ENCODE results near the gene TWSG1. TPM values are rescaled to one million over a fixed set of nuclear protein-coding genes. Genes with fewer than 3 reads are reported as not detected.

Gene TWSG1
- total RNA-seq, 1 experiment from 2014 or later: 19.3 TPM

- Mint-ChIP-seq H3K9me3 (peaks cover 3% of the 10 kb centered on the region; the same call in 1 of the 2 replicates), H3K27me3 (ENCODE audit: low read depth) (no peaks in the 10 kb centered on the region), H3K4me3 (no peak overlapping the region), H3K4me1 (no peaks in the 10 kb centered on the region), H3K36me3 (peaks cover 8% of the 10 kb centered on the region; the same call in 1 of the 2 replicates), H3K27ac (no peak overlapping the region)
- ChIA-PET CTCF (interaction anchor here (1.2 kb wide), 1 partner anchor 13 kb away, joined by 3 read pairs; the partner anchor contains the start of gene TWSG1), POLR2A (interaction anchor here (1.8 kb wide), 1 partner anchor 12 kb away, joined by 6 read pairs; the partner anchor contains the start of gene TWSG1)
- DNase-seq (ENCODE audit: low spot score): no peak
- no peak for ATAC-seq
- no peak for TF ChIP-seq CREB1 (CRISPR knock-in tag; IDR thresholded peaks at IDR 0.05)
- no peak for TF ChIP-seq ATF1 (CRISPR knock-in tag; IDR thresholded peaks at IDR 0.05)
- TF ChIP-seq ELF4 (CRISPR knock-in tag; IDR thresholded peaks at IDR 0.05; ENCODE audit: low read depth): no peak
- no peak for TF ChIP-seq PRRX2 (CRISPR knock-in tag; IDR thresholded peaks at IDR 0.05)
- TF ChIP-seq MXD4 (CRISPR knock-in tag; IDR thresholded peaks at IDR 0.05; ENCODE audit: borderline replicate concordance): no peak
- TF ChIP-seq ZNF425 (CRISPR knock-in tag; conservative IDR thresholded peaks at IDR 0.05): no peak
Observed at GRCh38 chr18:9321736-9322135, 12.8 kb upstream of the TWSG1 start.

GRCh38 chr18:9322744-9323143 is 11.8 kb upstream of the TWSG1 start:
- H3K27ac Mint-ChIP-seq: no peak overlapping the region
- TF ChIP-seq PRDM15 (CRISPR knock-in tag; IDR thresholded peaks at IDR 0.05) (no peak), NFE2L1 (CRISPR knock-in tag; IDR thresholded peaks at IDR 0.05) (no peak), CBFB (CRISPR knock-in tag; IDR thresholded peaks at IDR 0.05; ENCODE audit: low read depth) (no peak), ATF6 (CRISPR knock-in tag; IDR thresholded peaks at IDR 0.05) (no peak), USF2 (CRISPR knock-in tag; IDR thresholded peaks at IDR 0.05) (no peak), RELA (CRISPR knock-in tag; IDR thresholded peaks at IDR 0.05; ENCODE audit: borderline replicate concordance) (no peak), ZNF425 (CRISPR knock-in tag; conservative IDR thresholded peaks at IDR 0.05) (no peak), AR (CRISPR knock-in tag; IDR thresholded peaks at IDR 0.05) (no peak), NFYB (CRISPR knock-in tag; conservative IDR thresholded peaks at IDR 0.05; ENCODE audit: low read depth) (no peak), ZSCAN18 (CRISPR knock-in tag; IDR thresholded peaks at IDR 0.05) (no peak)
- peaks cover 8% of the 10 kb centered on the region; the same call in 1 of the 2 replicates for H3K36me3 Mint-ChIP-seq
- CTCF ChIA-PET: interaction anchor here (1.1 kb wide), 1 partner anchor 12 kb away, joined by 3 read pairs; the partner anchor contains the start of gene TWSG1
- H3K9me3 Mint-ChIP-seq: peaks cover 3% of the 10 kb centered on the region; the same call in 1 of the 2 replicates
- POLR2A ChIA-PET: interaction anchor here (1.8 kb wide), 1 partner anchor 11 kb away, joined by 6 read pairs; the partner anchor contains the start of gene TWSG1
- H3K4me3 Mint-ChIP-seq: no peak overlapping the region
- no peaks in the 10 kb centered on the region for H3K4me1 Mint-ChIP-seq
- no peak for ATAC-seq
- H3K27me3 Mint-ChIP-seq (ENCODE audit: low read depth): no peaks in the 10 kb centered on the region
- DNase-seq (ENCODE audit: low spot score): no peak
